RWPE1 (cell line): Measurements from ENCODE around the gene TRIM28.

ENCODE experiments used
- CTCF ChIA-PET: fragments of 350-600 bp; sonication (Branson Sonifier 250); formaldehyde crosslinking; extraction: SDS; loops from one replicate; lab custom pipeline; 2021; lab: Yijun Ruan, JAX
- POLR2A ChIA-PET: fragments of 400-600 bp; formaldehyde crosslinking; extraction: SDS; loops from one replicate; lab custom pipeline; 2020; ENCODE audit warnings: antibody characterized with exemption; ENCODE audit not compliant: low non-redundant PET; lab: Yijun Ruan, JAX
- DNase-seq: peaks from one replicate; pipeline ENCODE4 v3.0.0; 2012; ENCODE audit warnings: low spot score
- H3K27ac ChIP-seq: fragments of 450-650 bp; 2 replicates; pipeline ENCODE4 v1.5.1; 2017
- CTCF ChIP-seq: fragments of 450-650 bp; conservative IDR thresholded peaks from 2 replicates; pipeline ENCODE4 v1.5.1; 2017; ENCODE audit warnings: low read depth, mild to moderate bottlenecking

TRIM28 gene

GRCh38 chr19:58544591-58545285, 874 bp downstream of the TRIM28 start:
- peak overlapping the region; percentile 99 for H3K27ac ChIP-seq
- CTCF ChIA-PET, result interaction anchor here (0.6 to 1.5 kb wide), 3 partner anchors 25 to 184 kb away, joined by 3 to 11 read pairs (median 7); partner anchors contain the start of gene ZBTB45
- peak; percentile 77 for DNase-seq

GRCh38 chr19:58545286-58546018, 1.6 kb downstream of the TRIM28 start:
- ChIA-PET POLR2A (interaction anchor here (0.7 to 2.3 kb wide), 2 partner anchors 7 to 26 kb away, joined by 4 to 7 read pairs; partner anchors contain the start of gene ZBTB45), CTCF (interaction anchor here (0.6 to 1.3 kb wide), 2 partner anchors 26 to 185 kb away, joined by 3 to 7 read pairs; partner anchors contain the start of gene ZBTB45)
- no peak for TF ChIP-seq CTCF
- no peak for DNase-seq
- peak overlapping the region; percentile 99 for H3K27ac ChIP-seq

More at GRCh38 chr19:58544591-58545285, 874 bp downstream of the TRIM28 start:
- POLR2A ChIA-PET, result interaction anchor here (0.7 to 2.3 kb wide), 6 partner anchors 8 to 25 kb away, joined by 3 to 7 read pairs (median 5); partner anchors contain the start of genes UBE2M and ZBTB45
- no peak for TF ChIP-seq CTCF

GRCh38 chr19:58546019-58546530, 2.2 kb downstream of the TRIM28 start:
- no peak for TF ChIP-seq CTCF
- CTCF ChIA-PET, result interaction anchor here (1.3 kb wide), 1 partner anchor 27 kb away, joined by 7 read pairs; the partner anchor contains the start of gene ZBTB45
- POLR2A ChIA-PET, result no interaction called here
- no peak for DNase-seq
- H3K27ac ChIP-seq, result peak overlapping the region; percentile 99

- no peak for TF ChIP-seq CTCF
- H3K27ac ChIP-seq, result peak overlapping the region; percentile 54
- ChIA-PET POLR2A (no interaction called here), CTCF (no interaction called here)
- no peak for DNase-seq
Observed at GRCh38 chr19:58547323-58548312, 3.8 kb downstream of the TRIM28 start.

DNA sequence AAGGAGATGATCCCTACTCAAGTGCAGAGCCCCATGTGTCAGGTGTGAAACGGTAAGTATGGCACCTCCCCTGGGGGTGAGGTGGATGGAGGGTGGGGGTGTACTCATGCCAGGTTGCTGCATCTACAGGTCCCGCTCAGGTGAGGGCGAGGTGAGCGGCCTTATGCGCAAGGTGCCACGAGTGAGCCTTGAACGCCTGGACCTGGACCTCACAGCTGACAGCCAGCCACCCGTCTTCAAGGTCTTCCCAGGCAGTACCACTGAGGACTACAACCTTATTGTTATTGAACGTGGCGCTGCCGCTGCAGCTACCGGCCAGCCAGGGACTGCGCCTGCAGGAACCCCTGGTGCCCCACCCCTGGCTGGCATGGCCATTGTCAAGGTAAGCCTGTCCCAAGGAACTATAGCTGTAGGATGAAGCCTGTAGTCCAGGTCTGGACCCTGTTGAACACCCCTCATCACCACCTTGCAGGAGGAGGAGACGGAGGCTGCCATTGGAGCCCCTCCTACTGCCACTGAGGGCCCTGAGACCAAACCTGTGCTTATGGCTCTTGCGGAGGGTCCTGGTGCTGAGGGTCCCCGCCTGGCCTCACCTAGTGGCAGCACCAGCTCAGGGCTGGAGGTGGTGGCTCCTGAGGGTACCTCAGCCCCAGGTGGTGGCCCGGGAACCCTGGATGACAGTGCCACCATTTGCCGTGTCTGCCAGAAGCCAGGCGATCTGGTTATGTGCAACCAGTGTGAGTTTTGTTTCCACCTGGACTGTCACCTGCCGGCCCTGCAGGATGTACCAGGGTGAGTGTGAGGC, 5.2 kb downstream of the TRIM28 start:
- peak overlapping the region; percentile 54 for H3K27ac ChIP-seq
- DNase-seq, result no peak
- POLR2A ChIA-PET, result no interaction called here
- TF ChIP-seq CTCF, result no peak
- CTCF ChIA-PET, result no interaction called here
